ENCODE results near the gene CDK19.

- no peak for TF ChIP-seq CTCF (IDR thresholded peaks at IDR 0.05 in 4 of 5, conservative IDR thresholded peaks at IDR 0.05 in 1 of 5)
- no peak for TF ChIP-seq POLR2A (IDR thresholded peaks at IDR 0.05)
These were observed 239.3 kb downstream of the CDK19 start for GRCh38 chr6:110575925-110576463.
